Cardiac fibroblast (primary cell): ENCODE results near the gene FAM13B.
"Not testable (repeated sequence)": the region's sequence is repeated elsewhere in the genome, so short reads cannot be mapped to it uniquely, and the experiment has no call there.

Experiments used
- DNase-seq, 2 donors: peaks; one replicate each; pipeline versions ENCODE4 v3.0.0 to v3.0.0-alpha.2; 2010; ENCODE audit warnings: low read depth in 2 of 2
- H3K4me3 ChIP-seq, 2 donors: replicated peaks in 1 of 2; 1 replicate in 1 of 2; 2 replicates in 1 of 2; pipeline ENCODE4 v1.5.1; 2011; ENCODE audit warnings: low read depth in 2 of 2, low read length in 2 of 2, mild to moderate bottlenecking in 2 of 2, moderate library complexity in 1 of 2
- CTCF ChIP-seq: IDR thresholded peaks from one replicate; pipeline ENCODE4 v1.5.1; 2011; ENCODE audit warnings: low read depth, mild to moderate bottlenecking, low read length, inconsistent platforms

The FAM13B gene

GRCh38 chr5:138032572-138033385 lies at the start of gene FAM13B:
FAM13B (minus strand) TSS chr5:138033079; CDS start chr5:138019111, 13,968 bp downstream.
- peak within 1 kb of the TSS; percentile 88 to 100 for H3K4me3 ChIP-seq
- no peak for TF ChIP-seq CTCF
- DNase-seq, result peak; percentile 74 to 81

- no peak overlapping the region for H3K4me3 ChIP-seq
- no peak for DNase-seq
- peak; percentile 2 for TF ChIP-seq CTCF
Measured at GRCh38 chr5:138082033-138082432, 49.2 kb upstream of the FAM13B start.

- TF ChIP-seq CTCF, result no peak
- H3K4me3 ChIP-seq, result no peak overlapping the region
- DNase-seq, result no peak
Measured at GRCh38 chr5:138078006-138078643, 45.2 kb upstream of the FAM13B start.

GRCh38 chr5:138077064-138077696 lies 44.3 kb upstream of the FAM13B start:
- peak; percentile 80 for TF ChIP-seq CTCF
- H3K4me3 ChIP-seq, result no peak overlapping the region
- DNase-seq, result peak; percentile 79

GRCh38 chr5:138070026-138070425 lies 37.1 kb upstream of the FAM13B start:
- not testable (repeated sequence) for DNase-seq, H3K4me3 ChIP-seq

GRCh38 chr5:138068742-138069600 lies 36.1 kb upstream of the FAM13B start:
- no peak overlapping the region for H3K4me3 ChIP-seq

More at GRCh38 chr5:138068742-138069600, 36.1 kb upstream of the FAM13B start:
- TF ChIP-seq CTCF, result peak; percentile 76
- peak; percentile 87 to 89 for DNase-seq
